Fibroblast of peridontal ligament (primary cell): ENCODE results near the gene SH3PXD2A.

Experiments
- DNase-seq: peaks from one replicate; pipeline ENCODE4 v3.0.0-alpha.2; 2010; ENCODE audit errors: extremely low read depth

Gene SH3PXD2A

DNA sequence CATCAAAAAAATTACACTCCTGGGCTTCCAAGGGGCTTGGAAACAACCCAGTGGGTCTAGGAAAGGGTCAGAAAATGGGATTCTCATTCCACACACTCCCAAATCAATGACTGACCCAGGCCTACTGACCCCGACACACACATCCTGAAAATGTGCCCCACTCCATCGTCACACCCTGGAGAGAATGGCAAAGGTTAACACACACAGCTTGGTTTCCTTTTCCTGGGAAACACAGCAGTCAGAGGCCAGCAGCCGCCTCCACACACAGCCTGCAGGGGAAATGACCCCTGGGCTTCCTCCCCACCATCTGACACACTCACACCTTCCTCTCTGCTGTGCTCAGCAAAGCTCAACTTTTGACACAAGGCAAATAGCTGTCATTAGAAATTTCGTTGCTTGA is 42.9 kb downstream of the SH3PXD2A start:
- no peak for DNase-seq

DNA sequence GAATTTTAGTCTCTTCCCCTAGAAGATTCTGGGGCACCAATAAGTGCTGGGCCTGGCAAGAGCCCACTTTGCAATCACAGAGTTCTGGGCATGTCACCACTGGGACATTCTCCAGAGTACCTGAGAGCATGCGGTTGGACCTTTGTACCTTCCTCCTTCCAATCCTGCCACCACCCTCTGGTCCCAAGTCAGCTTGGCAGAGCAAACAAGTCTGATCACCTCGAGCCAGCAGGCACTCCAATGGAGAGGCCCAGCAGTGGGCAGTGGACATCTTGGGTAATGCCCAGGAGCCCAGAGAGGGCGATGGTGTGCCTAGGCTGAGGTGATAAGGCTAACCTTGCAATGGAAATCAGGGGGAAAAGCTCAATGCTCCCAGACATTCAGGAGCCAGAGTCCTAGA is 43.4 kb downstream of the SH3PXD2A start:
- no peak for DNase-seq

- DNase-seq, result no peak
Observed at GRCh38 chr10:103811463-103811862, 43.9 kb downstream of the SH3PXD2A start.

- DNase-seq, result no peak
Observed at GRCh38 chr10:103808780-103809179, 46.6 kb downstream of the SH3PXD2A start.

DNA sequence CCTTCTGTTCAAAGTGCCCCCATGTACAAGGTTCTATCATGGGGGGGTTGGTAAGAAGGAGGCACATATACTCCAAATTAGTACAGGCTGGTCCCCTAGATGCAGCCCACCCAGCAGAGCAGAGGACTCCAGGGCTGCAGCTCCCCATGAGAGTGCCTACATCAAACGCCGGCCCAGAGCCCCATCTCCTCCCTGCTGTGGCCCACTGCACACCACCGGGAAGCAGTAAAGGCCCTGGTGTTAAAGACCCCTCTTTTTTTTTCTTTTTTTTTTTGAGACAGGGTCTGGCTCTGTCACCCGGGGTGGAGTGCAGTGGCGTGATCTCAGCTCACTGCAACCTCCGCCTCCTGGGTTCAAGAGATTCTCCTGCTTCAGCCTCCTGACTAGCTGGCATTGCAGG is 47.4 kb downstream of the SH3PXD2A start:
- DNase-seq, result no peak

- no peak for DNase-seq
Observed at GRCh38 chr10:103806395-103807187, 48.8 kb downstream of the SH3PXD2A start.

- no peak for DNase-seq
Observed at GRCh38 chr10:103805781-103806180, 49.6 kb downstream of the SH3PXD2A start.

- no peak for DNase-seq
Observed at GRCh38 chr10:103804871-103805270, 50.5 kb downstream of the SH3PXD2A start.

DNA sequence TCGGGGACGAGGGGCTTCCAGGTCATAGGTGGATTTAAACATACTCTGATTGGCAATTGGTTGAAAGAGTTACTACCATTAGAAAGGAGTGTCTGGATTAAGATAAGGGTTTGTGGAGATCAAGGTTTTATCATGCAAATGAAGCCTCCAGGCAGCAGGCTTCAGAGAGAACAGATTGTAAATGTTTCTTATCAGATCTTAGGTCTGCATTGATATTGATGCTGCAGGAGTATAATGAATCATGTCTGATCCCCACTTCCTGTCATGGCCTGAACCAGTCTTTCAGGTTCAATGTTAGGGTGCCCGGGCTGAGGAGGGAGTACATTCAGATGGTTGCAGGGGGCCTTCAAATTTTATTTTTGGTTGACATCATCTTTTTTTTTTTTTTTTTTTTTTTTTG is 51.4 kb downstream of the SH3PXD2A start:
- no peak for DNase-seq

- no peak for DNase-seq
Observed at GRCh38 chr10:103802637-103803353, 52.6 kb downstream of the SH3PXD2A start.

DNA sequence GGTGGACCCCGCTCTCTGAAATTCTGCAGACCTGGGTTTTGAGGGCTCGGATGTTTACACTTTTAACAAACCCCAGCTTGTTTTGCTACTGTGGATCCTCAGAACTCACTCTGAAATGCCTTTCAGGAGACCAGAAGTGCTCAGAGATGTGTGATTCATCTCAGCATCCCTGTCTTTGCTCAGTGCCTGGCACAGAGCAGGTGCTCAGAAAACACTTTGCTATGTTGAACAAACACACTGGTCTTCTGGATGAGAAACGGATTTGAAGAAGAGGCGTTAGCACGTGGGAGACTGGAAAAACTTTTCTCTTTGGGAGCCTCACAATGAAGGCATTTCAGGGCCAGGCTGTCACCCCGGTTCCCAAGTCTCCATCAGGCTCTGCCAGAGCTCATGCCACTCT is 53.3 kb downstream of the SH3PXD2A start:
- no peak for DNase-seq

- DNase-seq, result no peak
Observed at GRCh38 chr10:103800789-103801540, 54.4 kb downstream of the SH3PXD2A start.

DNA sequence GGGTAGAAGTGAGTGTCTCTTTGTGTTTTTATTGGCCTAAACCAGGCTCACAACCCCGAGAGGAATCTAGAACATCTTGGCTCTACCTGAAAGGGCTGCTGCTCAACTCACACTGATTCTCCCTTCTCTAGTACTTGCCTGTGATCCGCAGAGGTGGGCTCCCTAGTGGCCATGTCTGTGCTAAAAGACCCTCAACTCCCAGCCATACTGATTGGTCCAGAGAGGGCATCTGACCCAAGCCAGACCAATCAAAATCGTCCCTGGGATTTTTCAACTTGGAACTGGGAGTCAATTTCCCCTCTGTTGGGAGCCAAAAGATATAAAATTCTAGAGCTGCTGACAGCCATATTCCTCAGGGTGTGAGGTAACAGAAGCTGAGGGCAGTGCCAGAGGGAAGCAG is 55.3 kb downstream of the SH3PXD2A start:
- DNase-seq, result no peak

GRCh38 chr10:103799341-103799740 is 56.0 kb downstream of the SH3PXD2A start:
- DNase-seq, result no peak

GRCh38 chr10:103798511-103798910 is 56.9 kb downstream of the SH3PXD2A start:
- no peak for DNase-seq

DNA sequence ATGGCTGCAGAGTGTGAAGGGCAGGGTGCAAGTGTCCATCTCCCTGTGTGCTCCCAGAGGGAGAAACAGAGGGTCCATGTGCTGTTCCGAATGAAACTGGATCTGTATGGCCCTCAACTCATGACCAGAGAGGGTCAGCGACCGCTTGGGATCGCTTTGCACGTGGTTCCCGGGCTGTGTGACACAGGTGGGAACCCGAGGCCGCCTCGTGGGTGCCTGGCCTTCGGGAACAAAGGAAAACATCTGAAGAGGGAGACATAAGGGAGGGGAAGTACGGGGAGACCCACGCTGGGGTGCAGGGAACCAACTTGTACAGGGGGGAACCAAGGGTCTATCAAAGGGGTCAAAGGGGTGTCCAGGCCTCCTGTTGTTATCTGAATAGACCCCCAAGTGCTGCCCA is 57.5 kb downstream of the SH3PXD2A start:
- no peak for DNase-seq

- no peak for DNase-seq
Observed at GRCh38 chr10:103795634-103796270, 59.6 kb downstream of the SH3PXD2A start.

GRCh38 chr10:103794996-103795395 is 60.4 kb downstream of the SH3PXD2A start:
- DNase-seq, result no peak

DNA sequence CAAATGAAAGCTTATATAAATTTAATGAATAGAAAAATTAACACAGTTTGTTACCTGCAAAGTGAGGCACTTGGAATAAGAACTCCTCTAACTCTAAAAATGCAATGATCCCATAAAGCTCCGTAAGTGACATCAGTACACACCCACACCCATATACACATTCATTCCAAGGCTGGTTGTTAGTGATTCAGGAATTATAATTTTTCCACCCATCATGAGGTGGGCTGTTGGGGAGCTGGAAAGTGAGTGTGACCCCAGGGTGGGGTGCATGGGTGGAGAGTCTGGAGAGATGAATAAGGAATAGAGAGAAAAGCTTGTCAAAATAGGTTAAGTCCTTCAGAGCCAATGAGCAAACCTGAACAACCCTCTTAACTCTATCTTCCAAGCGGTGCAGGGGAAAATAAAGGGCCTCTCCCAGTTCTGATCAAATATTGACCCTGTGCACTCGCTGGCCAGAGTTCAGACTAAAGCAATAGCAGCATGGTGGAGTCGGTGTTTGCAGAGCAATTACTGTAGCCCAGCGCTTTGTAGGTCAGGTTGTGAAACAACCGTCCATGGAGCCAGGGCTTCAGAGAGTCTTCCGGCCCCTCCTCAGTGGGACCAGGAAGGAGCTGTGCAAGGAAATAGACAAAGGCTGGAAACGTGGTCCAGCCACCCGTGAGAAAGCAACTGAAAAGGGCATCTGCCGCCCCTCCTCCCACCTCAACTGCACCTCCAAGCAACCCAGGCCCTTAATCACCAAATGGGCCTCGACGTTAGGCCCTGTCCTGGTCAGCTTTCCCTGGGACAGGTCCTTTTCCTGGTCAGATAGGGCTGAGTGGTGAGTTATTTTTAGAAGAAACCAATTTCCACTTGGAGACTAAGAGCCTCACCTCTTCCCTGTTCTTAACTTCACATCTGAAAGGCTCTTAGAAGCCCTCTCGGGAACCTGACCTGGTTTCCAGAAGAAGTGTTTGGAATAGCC is 61.2 kb downstream of the SH3PXD2A start:
- DNase-seq, result no peak

- no peak for DNase-seq
Observed at GRCh38 chr10:103793429-103793828, 61.9 kb downstream of the SH3PXD2A start.

DNA sequence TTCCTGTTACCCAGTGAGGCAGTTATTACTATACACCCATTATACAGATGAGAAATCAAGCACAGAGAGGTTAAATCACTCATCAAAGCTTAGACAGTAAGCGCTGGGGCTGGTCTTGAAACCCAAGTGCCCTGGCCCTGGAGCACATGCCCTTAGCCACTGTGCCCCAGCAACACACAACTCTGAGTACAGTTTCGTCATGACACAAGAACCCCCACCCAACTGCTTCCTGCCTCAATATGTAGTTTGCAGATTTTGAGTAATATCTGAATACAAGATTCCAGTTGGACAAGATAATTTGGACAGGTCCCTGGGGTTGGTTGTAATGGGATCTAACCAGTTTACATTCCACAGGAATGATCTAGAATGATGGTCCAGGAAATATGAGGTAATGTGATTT is 62.8 kb downstream of the SH3PXD2A start:
- peak; percentile 43 for DNase-seq
